CD14-positive monocyte (primary cell): Measurements from ENCODE around the gene CDH4. TPM values are rescaled to one million over a fixed set of nuclear protein-coding genes. Genes with fewer than 3 reads are reported as not detected.

ENCODE experiments used
- DNase-seq, 3 donors: peaks; one replicate each; pipeline ENCODE4 v3.0.0-alpha.2; 2011 to 2022
- H2AFZ ChIP-seq: 2 replicates; pipeline ENCODE4 v1.6.0; 2012; ENCODE audit warnings: mild to moderate bottlenecking, low read depth, low read length, inconsistent platforms; ENCODE audit not compliant: insufficient read depth, poor library complexity, severe bottlenecking
- H3K27ac ChIP-seq, 2 donors: 1 replicate in 1 of 2; 2 replicates in 1 of 2; pipeline ENCODE4 v1.5.1; 2012 to 2013; ENCODE audit warnings: low read length in 2 of 2, control low read depth in 1 of 2, inconsistent platforms in 1 of 2, low read depth in 1 of 2, mild to moderate bottlenecking in 1 of 2
- H3K27me3 ChIP-seq, 2 donors: one replicate each; pipeline versions ENCODE4 v1.6.0 to v1.6.1; 2011 to 2013; ENCODE audit warnings: low read length in 2 of 2; ENCODE audit not compliant: control insufficient read depth in 2 of 2, insufficient read depth in 2 of 2
- H3K36me3 ChIP-seq, 2 donors: replicated peaks in 1 of 2; 1 replicate in 1 of 2; 2 replicates in 1 of 2; pipeline versions ENCODE4 v1.5.1 to v1.6.1; 2012 to 2013; ENCODE audit warnings: low read length in 2 of 2, control low read depth in 1 of 2, inconsistent platforms in 1 of 2, mild to moderate bottlenecking in 1 of 2; ENCODE audit not compliant: insufficient read depth in 2 of 2, control insufficient read depth in 1 of 2
- H3K4me1 ChIP-seq, 2 donors: 1 replicate in 1 of 2; 2 replicates in 1 of 2; pipeline versions ENCODE4 v1.5.1 to v1.6.1; 2012 to 2013; ENCODE audit warnings: low read length in 2 of 2, control low read depth in 1 of 2, inconsistent platforms in 1 of 2, mild to moderate bottlenecking in 1 of 2, moderate library complexity in 1 of 2; ENCODE audit not compliant: insufficient read depth in 2 of 2, control insufficient read depth in 1 of 2
- H3K4me2 ChIP-seq: replicated peaks from 2 replicates; pipeline ENCODE3; 2012; ENCODE audit warnings: low read length, moderate library complexity, mild to moderate bottlenecking; ENCODE audit not compliant: poor library complexity, severe bottlenecking; ENCODE audit errors: extremely low read depth
- H3K4me3 ChIP-seq, 3 experiments: fragments of 200-600 bp in 1 of 3; sonication (generic) in 1 of 3; replicated peaks in 1 of 3; 1 replicate in 2 of 3; 2 replicates in 1 of 3; pipeline ENCODE4 v1.5.1; 2011 to 2013; ENCODE audit warnings: low read length in 3 of 3, mild to moderate bottlenecking in 3 of 3, control low read depth in 2 of 3, low read depth in 2 of 3, inconsistent platforms in 1 of 3, moderate library complexity in 1 of 3
- H3K79me2 ChIP-seq: 2 replicates; pipeline ENCODE4 v1.6.0; 2012; ENCODE audit warnings: mild to moderate bottlenecking, control low read depth, inconsistent platforms, low read length, moderate library complexity; ENCODE audit not compliant: insufficient read depth
- H3K9ac ChIP-seq: 2 replicates; pipeline ENCODE4 v1.6.0; 2017; ENCODE audit warnings: low read length, mild to moderate bottlenecking; ENCODE audit not compliant: insufficient read depth, poor library complexity, severe bottlenecking
- H3K9me3 ChIP-seq, 2 donors: replicated peaks in 1 of 2; 1 replicate in 1 of 2; 2 replicates in 1 of 2; pipeline versions ENCODE4 v1.5.1 to v1.6.1; 2012 to 2013; ENCODE audit warnings: low read length in 2 of 2, control low read depth in 1 of 2; ENCODE audit not compliant: control insufficient read depth in 1 of 2, insufficient read depth in 1 of 2
- H4K20me1 ChIP-seq: 2 replicates; pipeline ENCODE4 v1.6.0; 2012; ENCODE audit warnings: mild to moderate bottlenecking, low read length, control low read depth, moderate library complexity; ENCODE audit not compliant: insufficient read depth
- H3K27ac Mint-ChIP-seq, 7 donors: one replicate each; pipeline ENCODE4 v1.8.0; 2020; ENCODE audit warnings: mild to moderate bottlenecking in 7 of 7, mixed read lengths in 7 of 7, moderate library complexity in 6 of 7, inconsistent platforms in 2 of 7
- H3K27me3 Mint-ChIP-seq, 3 donors: one replicate each; pipeline ENCODE4 v1.8.0; 2021 to 2022; ENCODE audit warnings: low read depth in 3 of 3, mild to moderate bottlenecking in 3 of 3, mixed read lengths in 3 of 3, moderate library complexity in 3 of 3, inconsistent platforms in 1 of 3
- H3K36me3 Mint-ChIP-seq, 2 donors: one replicate each; pipeline ENCODE4 v1.8.0; 2020; ENCODE audit warnings: mixed read lengths in 2 of 2, inconsistent platforms in 1 of 2, mild to moderate bottlenecking in 1 of 2
- H3K4me1 Mint-ChIP-seq: one replicate; pipeline ENCODE4 v1.8.0; 2020; ENCODE audit warnings: mild to moderate bottlenecking, mixed read lengths
- H3K4me3 Mint-ChIP-seq, 2 donors: one replicate each; pipeline ENCODE4 v1.8.0; 2020; ENCODE audit warnings: mild to moderate bottlenecking in 2 of 2, mixed read lengths in 2 of 2, moderate library complexity in 1 of 2
- H3K9me3 Mint-ChIP-seq, 7 donors: one replicate each; pipeline ENCODE4 v1.8.0; 2020 to 2022; ENCODE audit warnings: mixed read lengths in 7 of 7, mild to moderate bottlenecking in 6 of 7, moderate library complexity in 6 of 7, inconsistent platforms in 2 of 7
- CTCF ChIP-seq: fragments of 200-600 bp; IDR thresholded peaks from one replicate; pipeline ENCODE4 v1.8.0; 2022; ENCODE audit warnings: antibody characterized with exemption, mild to moderate bottlenecking
- WGBS: methylation state at CpG from one replicate; pipeline ENCODE4 v1.1.5; 2013; ENCODE audit warnings: missing lambda C conversion rate; ENCODE audit not compliant: insufficient coverage; 5-methylcytosine and 5-hydroxymethylcytosine counted together
- intact Hi-C, 2 donors: fragments of 100-400 bp; cut with micrococcal nuclease; formaldehyde crosslinking; loops; one replicate each; pipeline versions ENCODE4 v1.15.0 to v1.15.1; 2023
- polyA plus RNA-seq, 3 donors: library from polyadenylated mRNA; depleted of rRNA in 1 of 3; unstranded in 2 of 3; stranded (reverse) in 1 of 3; fragments of 300-500 nt in 2 of 3; fragments of >200 nt in 1 of 3; fragmentation: Illumina TruSeq in 2 of 3; gene quantifications; 1 replicate in 2 of 3; 2 replicates in 1 of 3; pipeline ENCODE4 v1.2.3, GENCODE V29; 2012 to 2021

The CDH4 gene
- polyA plus RNA-seq, 3 donors: not detected

GRCh38 chr20:61325718-61326117 lies 73.7 kb downstream of the CDH4 start:
- DNase-seq: no peak
- WGBS: 94% methylated on average over 3 of the region's 10 CpGs
- no peak overlapping the region for H3K4me2 ChIP-seq
- Mint-ChIP-seq H3K27me3 (peaks cover 0 to 4% (median 3%) of the 10 kb centered on the region in 3 donors), H3K4me1 (no peaks in the 10 kb centered on the region), H3K4me3 (no peak overlapping the region), H3K36me3 (no peaks in the 10 kb centered on the region), H3K9me3 (peaks cover 0 to 29% (median 15%) of the 10 kb centered on the region in 7 donors), H3K27ac (no peak overlapping the region)
- no peaks in the 10 kb centered on the region for H3K36me3 ChIP-seq
- no peak overlapping the region for H3K27ac ChIP-seq
- H3K27me3 ChIP-seq: no peaks in the 10 kb centered on the region
- no peak overlapping the region for H3K9ac ChIP-seq
- no peaks in the 10 kb centered on the region for H3K79me2 ChIP-seq
- H2AFZ ChIP-seq: no peak overlapping the region
- intact Hi-C loops: no loop called here
- no peak overlapping the region for H3K4me3 ChIP-seq
- H3K9me3 ChIP-seq: peaks cover 0 to 57% of the 10 kb centered on the region in 2 donors
- no peaks in the 10 kb centered on the region for H4K20me1 ChIP-seq
- no peaks in the 10 kb centered on the region for H3K4me1 ChIP-seq
- no peak for TF ChIP-seq CTCF

GRCh38 chr20:61328911-61329558 lies 77.0 kb downstream of the CDH4 start:
- intact Hi-C loops: no loop called here
- H3K27ac ChIP-seq: no peak overlapping the region
- no peaks in the 10 kb centered on the region for H3K36me3 ChIP-seq
- H3K36me3 Mint-ChIP-seq: no peaks in the 10 kb centered on the region
- no peak overlapping the region for H3K4me3 ChIP-seq
- peaks cover 0 to 58% of the 10 kb centered on the region in 2 donors for H3K9me3 ChIP-seq
- H3K27me3 ChIP-seq: no peaks in the 10 kb centered on the region
- no peak overlapping the region for H3K9ac ChIP-seq
- peaks cover 0 to 7% (median 3%) of the 10 kb centered on the region in 3 donors for H3K27me3 Mint-ChIP-seq
- H3K27ac Mint-ChIP-seq: no peak overlapping the region
- no peak overlapping the region for H2AFZ ChIP-seq
- TF ChIP-seq CTCF: no peak
- no peaks in the 10 kb centered on the region for H3K4me1 ChIP-seq
- no peaks in the 10 kb centered on the region for H4K20me1 ChIP-seq
- peaks cover 8% of the 10 kb centered on the region for H3K4me1 Mint-ChIP-seq
- no peaks in the 10 kb centered on the region for H3K79me2 ChIP-seq
- peaks cover 0 to 28% (median 14%) of the 10 kb centered on the region in 7 donors for H3K9me3 Mint-ChIP-seq
- H3K4me3 Mint-ChIP-seq: no peak overlapping the region
- 83% methylated on average over 14 of the region's 17 CpGs for WGBS
- peak in 1 of 3 donors; percentile 8 for DNase-seq
- H3K4me2 ChIP-seq: no peak overlapping the region
